Measurements from ENCODE around the gene CIDEC. TPM values are rescaled to one million over a fixed set of nuclear protein-coding genes. Genes with fewer than 3 reads are reported as not detected.

The CIDEC gene
- total and polyA plus RNA-seq, 2 of the 13 experiments (the other 11 are each of a cell fraction or from before 2014, with no cell fraction given) = 2.5 to 10.4 TPM

GRCh38 chr3:9902372-9903237, 22.6 kb upstream of the CIDEC start, which contains the start of gene IL17RE (continued):
- TF ChIP-seq ZNF562 (CRISPR knock-in tag; IDR thresholded peaks at IDR 0.05; ENCODE audit: borderline replicate concordance) = no peak
- TF ChIP-seq AHDC1 (CRISPR knock-in tag; IDR thresholded peaks at IDR 0.05; ENCODE audit: borderline replicate concordance) = no peak
- TF ChIP-seq ZMAT5 (CRISPR knock-in tag; IDR thresholded peaks at IDR 0.05; ENCODE audit: borderline replicate concordance, low read depth) = no peak
- peak; percentile 58; the same call in 1 of the 2 replicates for TF ChIP-seq TFE3 (CRISPR knock-in tag; IDR thresholded peaks at IDR 0.05)
- no peak for TF ChIP-seq ZNF598 (CRISPR knock-in tag; IDR thresholded peaks at IDR 0.05; ENCODE audit: borderline replicate concordance)
- TF ChIP-seq HNF4G (IDR thresholded peaks at IDR 0.05; ENCODE audit: borderline replicate concordance, low read depth, low read length) = no peak
- TF ChIP-seq HNF4G (CRISPR knock-in tag; IDR thresholded peaks at IDR 0.05; ENCODE audit: borderline replicate concordance, low read depth) = 0 out of 2 replicates have a peak, but pooled peaks have one; percentile 22
- TF ChIP-seq U2AF1 (optimal IDR thresholded peaks at IDR 0.05; ENCODE audit: low read depth, low read length) = no peak
- TF ChIP-seq SOX5 (CRISPR knock-in tag; IDR thresholded peaks at IDR 0.05; ENCODE audit: borderline replicate concordance) = no peak
- no peak for TF ChIP-seq SALL2 (CRISPR knock-in tag; IDR thresholded peaks at IDR 0.05)
- TF ChIP-seq CBFB (CRISPR knock-in tag; IDR thresholded peaks at IDR 0.05) = no peak
- TF ChIP-seq SNAPC4 (CRISPR knock-in tag; IDR thresholded peaks at IDR 0.05) = 0 out of 2 replicates have a peak, but pooled peaks have one; percentile 83
- no peak for TF ChIP-seq FOXO4 (CRISPR knock-in tag; conservative IDR thresholded peaks at IDR 0.05)

All from HepG2 (cell line).